Transverse colon (tissue), 4 donors: ENCODE measurements around the gene NOCT.

Experiments used
- CTCF ChIP-seq, 5 experiments: fragments of 200-600 bp in 3 of 5; fragments of 450-650 bp in 2 of 5; sonication (generic) in 3 of 5; IDR thresholded peaks; 1 replicate in 2 of 5; 2 replicates in 3 of 5; pipeline ENCODE4 v1.5.1; 2016 to 2017; ENCODE audit warnings: antibody characterized with exemption in 5 of 5, inconsistent platforms in 3 of 5, mild to moderate bottlenecking in 2 of 5, moderate library complexity in 1 of 5
- EP300 ChIP-seq: sonication (generic); formaldehyde crosslinking; IDR thresholded peaks from one replicate; pipeline ENCODE4 v1.6.1; 2017; ENCODE audit warnings: antibody characterized with exemption, low read depth
- POLR2A ChIP-seq: fragments of 450-650 bp; IDR thresholded peaks from one replicate; pipeline ENCODE4 v1.6.1; 2016; ENCODE audit warnings: antibody characterized with exemption, mild to moderate bottlenecking, moderate library complexity
- POLR2AphosphoS5 ChIP-seq, 3 donors: sonication (generic); formaldehyde crosslinking; IDR thresholded peaks; one replicate each; pipeline ENCODE4 v1.6.1; 2016; ENCODE audit warnings: antibody characterized with exemption in 3 of 3

DNA sequence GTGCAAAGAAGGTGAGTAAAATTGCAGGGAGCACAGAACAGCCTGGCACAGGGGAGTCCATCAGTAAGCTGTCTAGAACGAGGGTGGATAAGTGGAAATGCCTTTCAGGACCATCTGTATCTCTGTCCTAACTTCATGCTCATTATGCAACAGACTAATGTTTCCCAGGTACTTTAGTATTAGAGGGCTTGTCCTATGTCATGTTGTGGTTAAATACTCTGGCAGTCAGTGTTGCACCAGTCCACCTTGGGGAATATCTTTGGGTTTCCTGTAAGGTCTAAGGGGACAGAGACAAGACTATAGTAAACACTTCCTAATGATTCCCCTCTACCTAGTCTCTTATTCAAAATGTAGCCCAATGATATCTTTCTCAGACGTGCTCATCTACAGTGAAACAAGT lies 21.3 kb downstream of the NOCT start:
- TF ChIP-seq POLR2AphosphoS5 (IDR thresholded peaks at IDR 0.05) (no peak), CTCF (IDR thresholded peaks at IDR 0.05) (no peak), POLR2A (no peak), EP300 (no peak)
